ENCODE measurements around the gene TBC1D30. TPM values are rescaled to one million over a fixed set of nuclear protein-coding genes. Genes with fewer than 3 reads are reported as not detected.

The TBC1D30 gene
- total RNA-seq, 1 experiment from 2014 or later = 4.3 TPM

GRCh38 chr12:64923536-64923935 lies 99.1 kb downstream of the TBC1D30 start:
- no peaks in the 10 kb centered on the region for H3K36me3 ChIP-seq
- H3K4me3 ChIP-seq = no peak overlapping the region
- DNase-seq = no peak
- H3K27me3 ChIP-seq = no peaks in the 10 kb centered on the region
- H3K4me1 ChIP-seq = no peaks in the 10 kb centered on the region
- H3K27ac ChIP-seq = no peak overlapping the region
- no peaks in the 10 kb centered on the region; the same call in 1 of the 2 replicates for H3K9me3 ChIP-seq (replicated peaks)

Other genes with a start within 250 kb of the TBC1D30 start
- gene RASSF3, start 214.2 kb upstream of the TBC1D30 start, total RNA-seq (2014; rRNA removed; shearing (Covaris generic)) = 25.3 and 27.2 TPM in 2 replicates
- 56.2 and 56.6 TPM in 2 replicates for gene GNS, start 65.2 kb upstream of the TBC1D30 start, total RNA-seq (2014; rRNA removed; shearing (Covaris generic))